Ovary (tissue), 9 donors: ENCODE results near the gene TXNRD2. TPM values are rescaled to one million over a fixed set of nuclear protein-coding genes. Genes with fewer than 3 reads are reported as not detected.
A peak's percentile ranks its signal among the peaks of the same experiment; 100 is the strongest.
"Not testable (repeated sequence)": the region's sequence is repeated elsewhere in the genome, so short reads cannot be mapped to it uniquely, and the experiment has no call there.

Experiments used
- DNase-seq, 5 donors: peaks; one replicate each; pipeline ENCODE4 v3.0.0-alpha.2; 2019 to 2020
- H3K27ac ChIP-seq, 2 donors: fragments of 200-600 bp; one replicate each; pipeline versions ENCODE4 v1.5.1 to v1.8.0; 2019 to 2022
- H3K27me3 ChIP-seq: fragments of 200-600 bp; one replicate; pipeline ENCODE4 v1.8.0; 2022
- H3K36me3 ChIP-seq: fragments of 200-600 bp; sonication (generic); one replicate; pipeline ENCODE4 v1.5.1; 2019
- H3K4me1 ChIP-seq: one replicate; pipeline ENCODE4 v1.8.1; 2013; ENCODE audit warnings: mild to moderate bottlenecking, moderate library complexity; ENCODE audit not compliant: insufficient read depth
- H3K4me3 ChIP-seq: fragments of 200-600 bp; sonication (generic); one replicate; pipeline ENCODE4 v1.5.1; 2017
- H3K9me3 ChIP-seq, 2 donors: fragments of 200-600 bp in 1 of 2; sonication (generic) in 1 of 2; one replicate each; pipeline versions ENCODE4 v1.5.1 to v1.8.1; 2013 to 2019; ENCODE audit warnings: mild to moderate bottlenecking in 1 of 2, moderate library complexity in 1 of 2
- EP300 ChIP-seq: sonication (generic); formaldehyde crosslinking; IDR thresholded peaks from one replicate; pipeline ENCODE4 v1.6.1; 2017; ENCODE audit warnings: antibody characterized with exemption
- POLR2A ChIP-seq: fragments of 450-650 bp; IDR thresholded peaks from one replicate; pipeline ENCODE4 v1.6.1; 2017; ENCODE audit warnings: antibody characterized with exemption, mild to moderate bottlenecking, moderate library complexity
- WGBS, 3 donors: extraction: QIAGEN DNeasy Blood & Tissue Kit in 1 of 3; methylation state at CpG; one replicate each; pipeline versions ENCODE4 v1.1.5 to v1.1.7; 2013 to 2017; 5-methylcytosine and 5-hydroxymethylcytosine counted together
- intact Hi-C, 4 donors: fragments of 100-400 bp; cut with DNase I; formaldehyde crosslinking; loops; one replicate each; pipeline versions ENCODE4 v1.11.0 to v1.15.1; 2022 to 2023
- polyA plus RNA-seq, 2 donors: library from polyadenylated mRNA; stranded (reverse); fragments of 200-250 nt in 1 of 2; fragments of 350-450 nt in 1 of 2; fragmentation: Illumina TruSeq in 1 of 2; extraction: RNeasy Lipid Tissue Mini Kit (QIAGEN cat#74804) in 1 of 2; gene quantifications; one replicate each; pipeline ENCODE4 v1.2.3, GENCODE V29; 2013 to 2014
- total RNA-seq, 7 donors: library from RNA; depleted of rRNA in 2 of 7; stranded (reverse); fragments of >200 nt in 2 of 7; fragmentation: NEBNext Ultra II Directional in 3 of 7; extraction: Animal tissue kit (Norgen Biotek cat#: 25700) in 3 of 7; gene quantifications; one replicate each; pipeline versions ENCODE4 v1.1.0 to v1.2.4, GENCODE V29; 2016 to 2023
- TF ChIP-seq, protein P1 (sequence below), 3 donors: fragments of 450-650 bp in 2 of 3; fragments of 200-600 bp in 1 of 3; IDR thresholded peaks; one replicate each; pipeline versions ENCODE4 v1.5.1 to v1.8.0; 2016 to 2022; ENCODE audit warnings: antibody characterized with exemption in 3 of 3, mild to moderate bottlenecking in 1 of 3
- donor health status: DM: no; HTN: no; CAD: no; lungs with moderate emphysema.
- donor health status: DM: no; HTN: no; CAD: no.
- donor health status: Bipolar disorder and iron deficiency.
- donor health status: DM: yes; HTN: yes; CAD: no.
- donor health status: DM: no; HTN: no; CAD: no.
- donor health status: DM: yes; HTN: yes; CAD: no.

TXNRD2 gene
- total and polyA plus RNA-seq, 9 donors = 21.3 to 37.8 (median 26.9) TPM

DNA sequence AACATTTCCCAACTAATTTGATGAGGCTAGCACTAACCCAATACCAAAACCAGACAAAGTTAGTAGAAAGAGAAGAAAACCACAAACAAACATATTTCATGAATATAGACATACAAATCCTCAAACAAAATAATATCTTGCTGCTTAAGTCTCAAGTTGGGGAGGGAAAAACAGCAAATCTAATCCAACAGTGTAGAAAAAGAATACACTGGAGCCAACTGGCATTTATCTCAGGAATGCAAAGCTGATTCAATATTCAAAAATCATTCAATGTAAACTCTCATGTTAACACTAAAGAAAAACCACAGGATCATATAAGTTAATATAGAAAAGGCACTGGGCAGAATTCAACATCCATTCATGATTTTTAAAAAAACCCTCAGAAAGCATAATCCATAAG is 105.1 kb downstream of the TXNRD2 start:
- H3K36me3 ChIP-seq = no peaks in the 10 kb centered on the region
- DNase-seq = no peak
- TF ChIP-seq EP300 = no peak
- no peak for TF ChIP-seq POLR2A
- TF ChIP-seq, protein P1, sequence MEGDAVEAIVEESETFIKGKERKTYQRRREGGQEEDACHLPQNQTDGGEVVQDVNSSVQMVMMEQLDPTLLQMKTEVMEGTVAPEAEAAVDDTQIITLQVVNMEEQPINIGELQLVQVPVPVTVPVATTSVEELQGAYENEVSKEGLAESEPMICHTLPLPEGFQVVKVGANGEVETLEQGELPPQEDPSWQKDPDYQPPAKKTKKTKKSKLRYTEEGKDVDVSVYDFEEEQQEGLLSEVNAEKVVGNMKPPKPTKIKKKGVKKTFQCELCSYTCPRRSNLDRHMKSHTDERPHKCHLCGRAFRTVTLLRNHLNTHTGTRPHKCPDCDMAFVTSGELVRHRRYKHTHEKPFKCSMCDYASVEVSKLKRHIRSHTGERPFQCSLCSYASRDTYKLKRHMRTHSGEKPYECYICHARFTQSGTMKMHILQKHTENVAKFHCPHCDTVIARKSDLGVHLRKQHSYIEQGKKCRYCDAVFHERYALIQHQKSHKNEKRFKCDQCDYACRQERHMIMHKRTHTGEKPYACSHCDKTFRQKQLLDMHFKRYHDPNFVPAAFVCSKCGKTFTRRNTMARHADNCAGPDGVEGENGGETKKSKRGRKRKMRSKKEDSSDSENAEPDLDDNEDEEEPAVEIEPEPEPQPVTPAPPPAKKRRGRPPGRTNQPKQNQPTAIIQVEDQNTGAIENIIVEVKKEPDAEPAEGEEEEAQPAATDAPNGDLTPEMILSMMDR (IDR thresholded peaks at IDR 0.05) = no peak
- intact Hi-C loops = no loop called here
- H3K9me3 ChIP-seq = no peaks in the 10 kb centered on the region
- no peak overlapping the region for H3K27ac ChIP-seq
- no peaks in the 10 kb centered on the region for H3K4me1 ChIP-seq
- H3K4me3 ChIP-seq = no peak overlapping the region
- no peaks in the 10 kb centered on the region for H3K27me3 ChIP-seq

DNA sequence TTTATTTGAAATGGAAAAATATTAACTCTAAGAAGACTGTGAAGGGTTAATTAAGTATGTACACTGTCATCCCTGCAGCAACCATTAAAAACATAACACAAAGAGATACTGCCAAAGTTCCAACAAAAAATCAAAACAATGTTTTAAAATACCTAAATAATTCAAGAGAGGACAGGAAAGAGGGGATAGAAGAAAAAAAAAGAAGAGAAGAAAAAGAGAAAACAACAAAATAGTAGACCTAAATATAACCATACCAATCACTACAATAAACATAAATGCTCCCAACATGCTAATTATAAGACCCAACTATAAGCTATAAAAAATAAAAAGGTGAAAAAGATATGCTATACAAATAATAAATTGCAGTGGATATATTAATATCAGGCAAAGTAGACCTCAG is 107.0 kb downstream of the TXNRD2 start:
- Histone ChIP-seq H3K4me1 (no peaks in the 10 kb centered on the region), H3K27ac (no peak overlapping the region), H3K4me3 (no peak overlapping the region), H3K36me3 (no peaks in the 10 kb centered on the region), H3K27me3 (no peaks in the 10 kb centered on the region), H3K9me3 (no peaks in the 10 kb centered on the region)
- TF ChIP-seq EP300 (no peak), POLR2A (no peak)
- TF ChIP-seq, protein P1 (IDR thresholded peaks at IDR 0.05) = no peak
- DNase-seq = no peak
- intact Hi-C loops = no loop called here

DNA sequence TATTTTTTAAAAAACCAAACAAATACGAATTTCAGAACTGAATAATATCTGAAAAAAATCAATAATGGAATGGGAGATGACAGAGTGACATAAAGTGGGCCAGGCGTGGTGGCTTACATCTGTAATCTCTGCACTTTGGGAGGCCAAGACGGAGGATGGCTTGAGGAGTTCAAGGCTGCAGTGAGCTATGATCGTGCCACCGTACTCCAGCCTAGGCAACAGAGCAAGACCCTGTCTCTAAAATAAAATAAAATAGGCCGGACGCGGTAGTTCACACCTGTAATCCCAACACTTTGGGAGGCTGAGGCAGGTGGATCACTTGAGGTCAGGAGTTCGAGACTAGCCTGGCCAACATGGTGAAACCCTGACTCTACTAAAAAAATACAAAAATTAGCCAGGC is 108.3 kb downstream of the TXNRD2 start:
- H3K27ac ChIP-seq, H3K27me3 ChIP-seq, intact Hi-C loops, DNase-seq, H3K9me3 ChIP-seq, H3K4me3 ChIP-seq, H3K4me1 ChIP-seq, H3K36me3 ChIP-seq: not testable (repeated sequence)
- 76 to 90% (median 78%) methylated on average over 9 of the region's 9 CpGs for WGBS, 3 donors

DNA sequence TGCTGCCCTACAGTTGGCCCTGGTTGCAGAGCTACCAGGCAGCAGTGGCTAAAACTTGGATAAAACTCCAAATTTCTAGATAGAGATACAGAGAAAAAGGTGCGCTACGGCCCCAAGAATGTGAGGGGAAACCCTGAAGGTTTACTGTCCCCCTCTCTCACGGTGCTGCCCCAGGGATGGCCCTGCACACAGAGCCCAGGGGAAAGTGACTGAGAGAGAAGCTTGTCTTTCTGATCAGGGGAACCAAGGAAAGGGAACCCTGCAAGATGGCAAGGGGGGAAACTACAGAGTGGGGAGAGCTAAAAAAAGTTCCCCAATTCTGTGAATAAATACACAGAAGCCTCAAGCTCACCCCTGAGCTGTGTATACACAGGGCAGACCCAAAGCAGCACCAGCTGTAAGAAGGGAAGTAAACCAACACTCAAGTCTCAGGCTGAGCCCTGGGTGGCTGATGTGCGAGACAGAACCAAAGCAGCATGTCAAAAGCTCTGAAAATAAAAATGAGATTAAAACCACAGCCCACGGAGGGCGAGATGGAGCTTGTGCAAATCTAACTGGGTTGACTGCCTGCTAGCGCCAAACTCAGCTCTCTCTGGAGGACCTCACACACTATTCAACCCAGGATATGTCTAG is 109.0 kb downstream of the TXNRD2 start:
- Histone ChIP-seq H3K4me3 (no peak overlapping the region), H3K4me1 (no peaks in the 10 kb centered on the region), H3K27ac (no peak overlapping the region), H3K9me3 (no peaks in the 10 kb centered on the region), H3K27me3 (no peaks in the 10 kb centered on the region), H3K36me3 (no peaks in the 10 kb centered on the region)
- intact Hi-C loops = no loop called here
- DNase-seq = no peak
- WGBS, 3 donors = 55 to 77% (median 61%) methylated on average over 7 of the region's 7 CpGs
- TF ChIP-seq, protein P1 (IDR thresholded peaks at IDR 0.05) = no peak
- TF ChIP-seq POLR2A (no peak), EP300 (no peak)

DNA sequence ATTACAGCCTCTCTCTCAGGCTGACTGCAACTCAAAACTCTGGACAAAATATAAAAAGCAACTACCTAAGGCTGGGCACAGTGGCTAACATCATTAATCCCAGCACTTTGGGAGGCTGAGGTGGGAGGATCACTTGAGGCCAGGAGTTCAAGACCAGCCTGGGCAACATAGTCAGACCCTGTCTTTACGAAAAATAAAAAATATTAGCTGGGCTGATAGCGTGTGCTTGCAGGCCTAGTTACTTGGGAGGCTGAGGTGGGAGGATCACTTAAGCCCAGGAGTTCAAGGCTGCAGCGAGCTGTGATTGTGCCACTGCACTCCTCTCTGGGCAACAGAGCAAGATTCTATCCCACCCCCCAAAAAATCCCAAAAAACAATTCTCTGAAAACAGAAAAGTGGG is 109.6 kb downstream of the TXNRD2 start:
- intact Hi-C loops, H3K27me3 ChIP-seq, H3K4me1 ChIP-seq, H3K9me3 ChIP-seq, H3K27ac ChIP-seq, H3K36me3 ChIP-seq, H3K4me3 ChIP-seq: not testable (repeated sequence)
- DNase-seq = peak in 1 of 5 donors; percentile 3
- WGBS, 3 donors = 53 to 85% (median 56%) methylated on average over 3 of the region's 3 CpGs

DNA sequence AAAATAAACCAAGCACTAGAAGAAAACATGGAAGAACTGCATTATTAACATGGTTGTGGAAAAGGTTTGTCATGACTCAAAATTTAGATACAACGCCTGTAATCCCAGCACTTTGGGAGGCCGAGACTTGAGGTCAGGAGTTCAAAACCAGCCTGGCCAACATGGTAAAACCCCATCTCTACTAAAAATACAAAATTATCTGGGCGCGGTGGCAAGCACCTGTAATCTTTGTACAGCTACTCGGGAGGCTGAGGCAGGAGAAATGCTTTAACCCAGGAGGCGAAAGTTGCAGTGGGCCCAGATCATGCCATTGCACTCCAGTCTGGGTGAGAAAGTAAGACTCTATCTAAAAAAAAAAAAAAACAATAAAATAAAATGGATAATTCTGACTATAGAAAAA is 110.6 kb downstream of the TXNRD2 start:
- Histone ChIP-seq H3K27me3 (no peaks in the 10 kb centered on the region), H3K36me3 (no peaks in the 10 kb centered on the region), H3K4me1 (no peaks in the 10 kb centered on the region), H3K27ac (no peak overlapping the region), H3K9me3 (no peaks in the 10 kb centered on the region), H3K4me3 (no peak overlapping the region)
- WGBS, 3 donors = 94 to 99% (median 97%) methylated on average over 6 of the region's 6 CpGs
- DNase-seq = no peak
- no peak for TF ChIP-seq POLR2A
- no peak for TF ChIP-seq EP300
- TF ChIP-seq, protein P1 (IDR thresholded peaks at IDR 0.05) = no peak
- intact Hi-C loops = no loop called here
